Inflammatory macrophage treated with lipopolysaccharide for 4 hours (primary cell): ENCODE data around the gene KIDINS220.

ENCODE experiments used
- DNase-seq: peaks from one replicate; pipeline ENCODE4 v3.0.0-alpha.2; 2020

KIDINS220 gene

DNA sequence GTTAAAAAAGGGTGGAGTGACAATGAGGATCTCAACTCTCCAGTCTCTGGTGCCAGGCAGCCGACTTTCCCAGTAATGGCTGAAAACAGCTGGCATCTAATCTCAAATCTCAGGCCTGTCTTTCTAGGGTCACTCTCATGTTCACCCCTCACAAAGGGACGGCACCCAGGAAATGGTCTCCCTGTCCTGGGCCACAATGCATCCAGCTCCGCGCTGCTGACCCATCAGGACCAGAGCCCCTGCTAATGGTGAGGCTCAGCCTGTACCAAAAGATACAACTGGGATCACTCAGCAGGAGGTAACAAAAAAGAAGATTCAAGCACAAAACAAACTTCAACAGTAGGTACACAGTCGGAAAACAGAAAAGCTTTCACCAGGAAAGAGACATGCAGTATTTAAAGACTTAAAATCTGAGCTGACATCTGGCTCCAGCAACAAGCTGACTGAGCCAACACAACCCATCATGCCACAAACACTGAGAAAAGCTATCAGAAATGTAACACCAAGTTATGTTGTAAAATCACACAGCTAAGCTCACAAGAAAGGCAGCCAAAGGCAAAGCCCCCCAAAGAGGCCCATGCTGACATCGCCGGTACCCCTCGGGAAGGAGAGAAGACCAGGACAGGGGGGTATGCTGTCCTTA, 13.6 kb upstream of the KIDINS220 start:
- DNase-seq: no peak

DNA sequence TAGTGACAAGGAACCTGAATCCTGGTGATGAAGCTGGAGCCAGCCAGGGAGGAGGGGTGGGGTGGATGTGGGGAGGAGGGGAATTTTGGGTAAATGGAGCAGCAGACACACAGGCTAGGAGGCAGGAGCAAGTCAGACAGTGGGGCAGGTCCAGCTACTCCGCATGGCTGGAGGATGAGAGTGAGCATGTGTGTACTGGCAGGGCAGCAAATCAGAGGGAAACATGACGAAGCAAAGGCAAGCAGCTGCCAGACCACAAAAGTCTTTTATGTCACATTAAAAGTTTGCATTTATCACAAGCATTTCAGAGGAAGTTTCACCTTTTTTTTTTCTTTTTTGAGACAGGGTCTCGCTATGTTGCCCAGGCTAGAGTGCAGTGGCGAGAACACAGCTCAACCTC, 11.9 kb upstream of the KIDINS220 start:
- DNase-seq: no peak

DNA sequence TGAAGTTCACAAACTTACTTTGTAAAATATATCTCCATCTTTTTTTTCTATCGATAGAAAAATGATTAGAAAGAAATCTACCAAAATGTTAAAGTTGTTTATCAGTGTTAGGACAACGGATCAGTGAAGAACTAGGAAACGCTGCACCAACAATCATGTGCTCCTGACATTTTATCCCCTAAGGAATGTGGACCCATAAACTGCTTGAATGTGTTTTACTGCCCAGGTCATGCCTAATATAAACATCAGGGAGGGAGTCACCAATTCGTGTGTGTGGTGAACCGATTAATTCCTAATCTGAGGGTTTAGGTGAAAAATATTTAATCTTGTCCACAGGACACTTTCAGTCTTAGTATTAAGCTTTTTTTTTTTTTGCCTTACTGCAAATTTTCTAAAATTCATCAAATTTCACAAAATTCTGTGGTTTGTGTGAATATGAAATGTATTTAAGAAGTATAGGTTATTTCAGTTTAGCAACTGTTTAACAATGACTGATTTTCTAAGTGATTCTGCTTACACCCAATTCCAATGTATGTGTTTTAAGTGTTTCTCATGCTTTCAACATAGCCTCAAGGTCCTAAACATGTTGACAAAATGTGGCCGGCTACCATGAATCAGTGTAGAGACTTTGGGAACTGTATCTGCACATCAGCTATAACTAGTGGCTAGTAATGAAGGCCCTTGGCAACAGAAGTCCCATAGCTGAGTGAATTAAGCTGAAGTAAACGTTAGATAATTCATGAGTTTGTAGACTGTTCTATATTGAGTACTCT, 11.1 kb upstream of the KIDINS220 start:
- DNase-seq: no peak

DNA sequence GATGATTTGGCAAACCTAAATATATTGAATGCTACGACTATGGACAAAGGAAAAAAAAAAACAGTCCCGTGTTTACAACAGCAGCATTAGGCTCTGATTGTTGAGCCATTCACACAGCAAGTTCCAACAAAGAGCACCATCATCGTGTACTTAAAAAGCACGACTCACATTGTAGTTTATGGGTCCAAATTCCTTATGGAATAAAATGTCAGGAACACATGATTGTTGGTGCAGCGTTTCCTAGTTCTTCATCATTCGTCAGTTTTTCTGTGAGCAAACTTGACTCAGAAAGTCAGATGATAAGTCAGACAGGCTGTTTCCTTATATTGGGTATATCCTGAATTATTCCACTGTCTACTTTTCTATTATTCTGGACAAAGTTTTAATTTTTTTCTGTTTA, 10.0 kb upstream of the KIDINS220 start:
- no peak for DNase-seq

DNA sequence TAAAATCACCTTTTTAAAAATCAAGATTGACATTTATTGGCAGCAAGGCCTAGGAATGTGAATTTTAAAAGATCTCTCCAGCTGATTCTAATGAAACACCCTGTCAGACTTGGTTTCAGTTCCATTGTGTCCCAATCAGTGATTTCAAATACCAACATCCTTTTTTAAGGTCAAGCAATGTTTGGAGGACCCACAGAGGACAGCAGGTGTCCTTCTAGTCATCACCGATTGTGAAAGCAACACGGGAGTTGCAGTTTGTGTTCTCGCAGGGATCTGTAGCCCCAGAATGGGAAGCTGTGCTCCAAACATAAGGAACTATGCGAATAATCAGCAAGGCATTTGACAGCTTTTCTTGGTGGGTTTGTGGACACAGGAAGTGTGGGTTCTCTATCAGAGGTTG, 4.5 kb upstream of the KIDINS220 start:
- DNase-seq: peak; percentile 85

DNA sequence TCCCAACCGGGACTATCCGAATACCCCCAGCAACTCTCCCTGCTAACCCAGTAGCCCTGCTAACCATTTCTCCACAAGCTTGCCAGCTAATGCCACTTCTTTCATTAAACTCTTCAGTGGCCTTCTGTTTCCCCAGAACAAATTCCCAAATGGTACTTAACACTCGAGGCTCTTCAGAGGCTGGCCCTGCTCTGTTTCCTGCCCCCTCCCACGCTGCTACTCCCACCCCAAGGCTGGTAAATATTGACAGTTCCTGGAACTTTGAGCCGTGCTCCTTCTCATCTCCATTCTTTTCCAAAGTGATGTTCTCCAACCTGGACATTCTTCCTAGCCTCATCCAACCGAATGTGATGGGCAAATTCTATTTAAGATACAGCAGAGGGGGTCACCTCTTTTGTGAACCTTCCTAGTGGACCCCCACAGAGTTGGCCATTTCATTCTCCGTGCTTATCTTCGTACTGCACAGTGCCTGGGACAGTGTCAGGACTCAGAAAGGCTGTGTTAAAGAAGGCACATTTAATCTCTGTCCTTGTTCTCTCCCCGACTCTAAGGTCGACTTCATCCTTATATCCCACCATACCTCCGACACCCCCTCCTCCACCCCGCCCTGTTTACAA, 3.2 kb upstream of the KIDINS220 start:
- no peak for DNase-seq

DNA sequence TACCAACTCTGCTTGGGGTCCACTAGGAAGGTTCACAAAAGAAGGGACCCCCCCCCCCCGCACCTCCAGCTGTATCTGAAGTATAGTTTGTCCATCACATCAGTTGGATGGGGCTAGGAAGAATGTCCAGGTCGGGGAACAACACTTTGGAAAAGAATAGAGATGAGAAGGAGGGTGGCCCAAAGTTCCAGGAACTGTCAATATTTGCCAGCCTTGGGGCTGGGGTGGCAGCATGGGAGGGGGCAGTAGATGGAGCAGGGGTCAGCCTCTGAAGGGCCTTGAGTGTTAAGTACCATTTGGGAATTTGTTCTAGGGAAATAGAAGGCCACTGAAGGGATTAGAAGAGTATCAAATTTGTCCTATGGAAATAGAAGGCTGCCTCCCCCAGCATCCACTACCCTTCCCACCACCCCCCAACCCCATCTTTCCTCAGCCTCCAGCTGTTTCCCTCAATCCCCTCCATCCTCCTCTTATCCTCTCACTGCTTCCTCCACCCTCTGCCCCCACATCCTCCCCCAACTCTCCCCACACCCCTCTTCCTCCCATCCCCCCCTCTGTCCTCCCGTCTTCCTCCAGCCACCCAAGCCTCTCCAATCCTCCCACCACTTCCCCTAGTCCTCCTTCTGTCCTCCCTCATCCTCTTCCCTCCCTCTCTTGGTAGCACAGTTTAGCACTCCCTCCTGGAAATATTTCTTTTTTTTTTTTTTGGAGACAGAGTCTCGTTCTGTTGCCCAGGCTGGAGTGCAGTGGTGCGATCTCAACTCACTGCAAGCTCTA, 2.0 kb upstream of the KIDINS220 start:
- no peak for DNase-seq

DNA sequence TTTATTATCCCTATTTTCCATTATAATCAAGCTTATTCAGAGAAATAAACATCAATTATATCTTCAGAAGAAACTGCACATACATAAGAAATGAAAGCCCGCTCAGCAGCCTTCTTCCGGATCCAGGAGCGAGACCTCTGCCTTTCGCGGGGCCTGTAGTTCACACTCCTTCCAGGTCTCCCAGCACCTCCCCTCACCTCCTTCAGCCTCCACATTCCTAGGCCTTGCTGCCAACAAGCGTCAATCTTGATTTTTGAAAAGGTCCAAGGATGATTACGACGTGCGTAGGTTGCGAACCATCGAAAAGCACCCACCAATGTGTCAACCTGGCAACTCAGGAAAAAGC, 355 bp upstream of the KIDINS220 start:
- no peak for DNase-seq

DNA sequence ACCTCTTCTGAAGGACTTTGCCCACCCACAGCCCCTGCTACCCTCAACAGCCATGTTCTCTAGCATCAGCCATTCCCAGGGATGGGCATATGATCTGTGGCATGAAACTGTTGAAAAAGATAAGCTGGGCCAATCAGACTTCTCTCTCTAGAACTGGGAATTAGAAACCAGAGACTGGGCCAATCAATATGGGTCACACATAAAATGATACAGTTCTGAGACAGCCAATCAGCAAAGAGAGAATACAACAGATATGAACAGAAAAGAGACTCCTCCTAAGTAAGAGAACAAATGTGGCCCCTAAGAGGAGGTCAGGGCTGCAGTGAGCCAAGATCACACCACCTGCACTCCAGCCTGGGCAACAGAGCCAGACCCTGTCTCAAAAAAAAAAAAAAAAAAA, 2.1 kb downstream of the KIDINS220 start:
- DNase-seq: no peak

DNA sequence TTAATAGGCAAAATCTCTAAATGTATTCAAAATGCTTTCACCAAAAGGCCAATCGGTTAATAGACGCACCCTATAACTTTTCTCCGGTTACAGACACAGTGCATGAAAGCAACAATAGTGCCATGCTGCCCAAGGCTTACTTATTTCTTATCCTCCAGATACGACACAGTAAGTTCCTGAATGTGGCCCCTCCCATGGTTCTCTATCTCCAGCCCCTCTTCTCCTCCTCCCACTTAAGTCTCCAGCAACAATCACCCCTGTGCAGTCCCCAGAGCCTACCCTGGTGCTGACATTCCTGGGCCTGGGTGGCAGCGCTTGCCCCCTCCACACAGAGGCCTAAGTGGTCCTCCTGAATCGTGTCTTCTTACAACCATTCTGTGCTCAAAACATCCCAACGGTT, 3.6 kb downstream of the KIDINS220 start:
- no peak for DNase-seq

DNA sequence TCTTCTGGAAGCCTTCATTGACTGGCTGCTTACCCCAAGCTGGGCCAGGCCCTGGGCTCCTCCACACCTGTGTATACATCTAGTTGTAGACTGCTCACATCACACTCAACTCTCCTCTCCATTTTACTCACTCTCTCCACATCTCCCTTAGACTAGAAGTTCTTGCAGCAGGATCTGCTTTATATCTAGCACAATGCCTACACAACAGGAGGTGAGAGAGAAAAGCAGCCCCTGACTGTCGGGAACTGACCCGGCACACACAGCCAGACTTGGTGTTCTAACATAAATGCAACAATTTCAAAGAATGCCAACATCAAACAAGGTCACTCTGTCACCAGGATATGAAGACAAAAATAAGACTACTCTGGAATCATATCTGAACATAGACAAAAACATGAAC, 5.9 kb downstream of the KIDINS220 start:
- no peak for DNase-seq

DNA sequence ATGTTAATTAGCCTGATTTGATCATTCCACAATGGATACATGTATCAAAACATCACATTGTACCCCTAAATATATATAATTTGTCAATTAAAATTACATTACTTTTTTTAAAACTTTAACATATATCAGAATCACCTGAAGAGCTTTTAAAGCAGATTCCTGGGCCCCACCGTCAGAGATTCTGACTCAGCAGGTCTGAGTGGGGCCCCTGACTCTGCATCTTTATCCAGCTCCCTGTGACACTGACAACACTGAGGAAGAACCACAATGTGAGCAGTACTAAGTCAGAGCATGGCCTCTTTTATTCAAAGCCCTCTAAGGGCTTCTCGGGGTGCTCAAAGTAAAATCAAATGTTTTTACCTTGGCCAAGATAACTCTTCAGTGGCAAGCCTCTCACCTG, 9.7 kb downstream of the KIDINS220 start:
- no peak for DNase-seq

DNA sequence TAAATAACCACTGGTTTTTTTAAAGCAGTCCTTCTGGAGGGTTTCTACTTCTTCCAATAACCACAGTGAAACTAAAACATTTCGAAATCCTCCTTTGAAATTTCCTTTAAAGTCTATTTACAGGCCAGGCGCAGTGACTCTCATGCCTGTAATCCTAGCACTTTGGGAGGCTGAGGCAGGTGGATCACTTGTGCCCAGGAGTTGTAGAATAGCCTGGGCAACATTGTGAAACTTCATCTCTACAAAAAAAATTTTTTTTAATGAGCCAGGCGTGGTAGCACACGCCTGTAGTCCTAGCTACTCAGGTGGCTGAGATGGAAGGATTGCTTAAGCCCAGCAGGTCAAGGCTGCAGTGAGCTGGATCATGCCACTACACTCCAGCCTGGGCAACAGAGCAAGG, 15.2 kb downstream of the KIDINS220 start:
- peak; percentile 69 for DNase-seq

DNA sequence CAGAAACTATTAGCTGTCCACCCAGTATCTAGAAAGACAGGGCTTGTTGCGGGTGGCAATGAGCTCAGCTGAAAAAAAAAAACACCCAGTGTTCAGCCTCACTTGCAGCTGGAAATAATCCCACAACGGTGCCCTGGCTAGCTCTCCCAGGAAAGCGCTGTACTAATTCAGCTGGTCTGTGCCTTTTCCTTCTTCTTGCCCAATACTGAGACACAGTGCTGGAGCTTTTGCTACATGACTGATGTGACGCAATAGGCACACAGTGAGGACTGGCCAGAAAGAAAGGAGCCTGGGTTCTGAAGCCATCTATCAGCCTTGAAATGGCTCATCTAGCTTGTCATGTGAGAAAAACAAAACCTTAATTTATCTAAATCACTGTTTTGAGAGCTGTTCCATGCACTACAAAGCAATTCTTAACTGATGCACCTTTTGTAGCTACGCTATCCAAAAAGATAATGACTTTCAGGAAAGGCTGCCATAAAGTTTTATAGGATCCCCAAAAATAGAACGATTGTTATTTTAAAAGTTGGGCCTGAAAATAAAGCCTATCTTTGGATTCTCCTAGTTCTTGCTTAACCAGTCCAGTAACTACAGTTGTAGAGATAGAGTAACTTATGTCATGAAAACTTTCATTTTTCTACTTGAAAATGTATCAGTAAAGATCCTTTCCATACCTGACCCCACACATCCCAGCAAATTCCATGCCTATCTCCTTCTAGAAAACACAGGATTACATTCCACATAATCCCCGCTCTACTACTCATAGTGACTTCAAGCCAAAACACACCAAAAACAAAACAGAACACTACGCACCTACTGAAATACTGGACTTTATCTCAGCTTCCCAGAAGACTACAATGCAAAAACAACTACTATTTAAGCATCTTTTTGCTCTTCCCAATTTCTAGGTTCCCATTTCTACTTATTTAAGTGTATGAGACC, 15.9 kb downstream of the KIDINS220 start:
- peak; percentile 68 for DNase-seq

DNA sequence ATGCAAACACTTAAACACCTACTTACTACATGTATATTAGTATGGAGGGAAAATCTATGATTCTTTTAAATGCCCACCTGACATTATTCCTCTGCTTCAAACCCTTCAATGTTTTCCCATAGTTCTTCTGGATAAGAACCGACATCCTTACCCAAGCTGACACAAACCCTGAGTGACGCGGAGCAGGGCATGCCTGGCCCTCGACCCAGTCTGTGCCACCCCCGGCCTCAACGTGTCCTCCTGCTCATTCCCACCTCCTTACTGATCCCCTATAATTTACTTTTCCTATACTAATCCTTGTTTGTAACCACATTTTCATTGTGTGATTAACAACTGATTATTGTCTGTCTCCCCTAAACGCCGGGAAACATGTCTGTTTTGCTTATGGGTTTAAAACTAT, 17.5 kb downstream of the KIDINS220 start:
- DNase-seq: no peak

DNA sequence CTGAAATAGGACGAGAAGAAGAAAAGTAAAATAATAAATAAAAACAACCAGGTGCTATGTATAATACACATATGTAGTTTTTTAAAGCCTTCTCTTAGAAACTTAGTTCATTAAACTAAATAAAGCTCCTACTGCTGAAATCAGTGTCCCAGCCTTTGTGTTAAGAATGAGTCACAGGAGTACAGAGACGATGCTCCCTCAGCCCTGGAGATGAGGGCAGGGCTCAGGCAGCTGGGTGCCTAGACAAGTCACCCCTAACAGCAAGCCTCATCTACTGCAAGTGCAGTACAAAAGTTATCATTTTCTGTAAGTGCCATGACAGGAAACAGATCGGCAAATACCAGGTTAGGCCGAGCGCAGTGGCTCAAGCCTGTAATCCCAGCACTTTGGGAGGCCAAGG, 18.2 kb downstream of the KIDINS220 start:
- no peak for DNase-seq

DNA sequence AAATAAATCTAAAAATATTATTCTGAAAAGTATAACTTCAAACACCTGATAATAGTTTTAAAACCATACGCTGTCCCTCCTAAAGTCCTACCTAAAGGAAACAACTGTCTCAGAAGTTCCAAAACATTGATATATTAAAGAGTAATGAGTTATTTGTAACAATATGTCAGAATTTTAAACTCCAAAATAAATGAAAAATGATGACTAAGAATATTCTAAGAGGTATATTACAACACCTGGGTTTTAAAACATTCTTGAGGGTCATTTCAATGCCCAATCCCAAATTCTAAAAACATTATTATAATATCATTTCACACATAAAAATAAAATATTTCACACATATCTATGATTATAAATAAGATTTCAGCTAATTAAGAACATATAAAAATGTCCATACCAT, 20.2 kb downstream of the KIDINS220 start:
- DNase-seq: no peak

DNA sequence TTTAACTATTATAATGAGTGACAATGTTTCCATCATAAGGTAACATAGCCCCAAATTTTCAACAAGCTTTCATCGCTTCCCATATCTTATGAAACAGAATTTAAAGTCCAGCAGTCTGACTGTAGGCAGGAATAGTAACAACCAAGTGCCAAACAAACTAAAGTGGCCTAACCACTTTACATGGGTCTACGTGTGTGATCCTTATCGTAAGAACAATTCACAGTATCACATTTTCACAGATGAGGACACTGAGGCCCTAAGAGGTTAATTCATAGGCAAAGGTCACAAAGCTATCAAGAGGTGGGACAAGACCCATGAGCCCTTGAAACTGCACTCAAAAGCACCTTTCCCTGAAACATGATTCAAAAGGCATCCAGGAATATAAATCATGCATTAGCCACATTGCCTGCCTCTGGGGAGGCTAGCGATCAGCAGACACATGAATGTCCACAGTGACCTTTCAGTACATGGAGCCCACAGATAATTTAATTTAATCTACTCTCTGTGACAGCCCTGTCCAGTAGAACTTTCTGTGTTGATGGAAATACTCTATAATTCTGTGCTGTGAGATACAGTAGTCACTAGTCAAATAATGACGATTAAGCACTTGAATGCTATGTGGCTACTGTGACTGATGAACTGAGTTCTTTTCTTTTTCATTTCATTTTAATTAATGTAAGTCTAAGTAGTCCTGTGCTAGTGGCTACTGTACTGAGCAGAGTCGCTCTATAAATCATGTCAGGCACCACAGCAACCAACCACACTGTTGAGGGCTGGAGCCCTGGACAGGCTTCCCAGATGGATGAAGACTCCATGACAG, 30.3 kb downstream of the KIDINS220 start:
- no peak for DNase-seq

DNA sequence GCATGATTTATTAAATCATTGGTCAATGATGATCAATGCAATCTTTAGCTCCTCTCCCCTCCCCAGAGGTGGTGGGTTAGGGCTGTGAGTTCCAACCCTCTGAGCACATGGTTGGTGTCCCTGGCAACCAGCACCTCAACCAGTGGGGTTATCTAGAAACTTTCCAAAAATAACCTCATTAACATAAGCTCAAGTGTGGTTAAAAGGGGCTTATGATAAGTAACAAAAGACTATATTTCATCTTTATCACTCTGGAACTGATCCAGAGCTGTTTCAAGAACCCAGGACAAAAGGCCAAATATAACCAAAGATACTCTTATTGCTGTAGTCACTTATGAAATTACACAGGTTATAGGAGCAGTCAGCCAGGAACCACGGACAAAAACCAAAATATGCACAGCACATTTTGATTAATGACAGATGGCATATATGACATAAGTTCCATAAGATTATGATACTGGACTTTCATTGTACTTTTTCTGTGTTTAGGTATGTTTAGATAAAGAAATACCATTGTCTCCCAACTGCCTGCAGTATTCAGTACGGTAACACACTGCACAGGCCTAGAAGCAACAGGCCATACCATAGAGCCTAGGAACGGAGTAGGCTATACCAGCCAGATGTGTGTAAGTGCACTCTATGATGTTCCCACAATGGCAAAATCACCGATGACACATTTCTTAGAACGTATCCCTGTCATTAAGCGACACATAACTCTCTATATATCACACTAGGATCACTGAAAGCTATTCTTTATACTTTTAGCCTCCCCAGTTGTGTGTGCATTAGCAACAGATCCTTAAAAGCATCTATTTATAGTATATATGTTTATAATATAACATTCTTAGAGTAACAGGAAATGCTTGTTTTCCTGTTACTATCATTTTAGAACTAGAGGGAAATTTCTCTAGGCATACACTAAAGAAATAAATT, 31.9 kb downstream of the KIDINS220 start:
- no peak for DNase-seq

DNA sequence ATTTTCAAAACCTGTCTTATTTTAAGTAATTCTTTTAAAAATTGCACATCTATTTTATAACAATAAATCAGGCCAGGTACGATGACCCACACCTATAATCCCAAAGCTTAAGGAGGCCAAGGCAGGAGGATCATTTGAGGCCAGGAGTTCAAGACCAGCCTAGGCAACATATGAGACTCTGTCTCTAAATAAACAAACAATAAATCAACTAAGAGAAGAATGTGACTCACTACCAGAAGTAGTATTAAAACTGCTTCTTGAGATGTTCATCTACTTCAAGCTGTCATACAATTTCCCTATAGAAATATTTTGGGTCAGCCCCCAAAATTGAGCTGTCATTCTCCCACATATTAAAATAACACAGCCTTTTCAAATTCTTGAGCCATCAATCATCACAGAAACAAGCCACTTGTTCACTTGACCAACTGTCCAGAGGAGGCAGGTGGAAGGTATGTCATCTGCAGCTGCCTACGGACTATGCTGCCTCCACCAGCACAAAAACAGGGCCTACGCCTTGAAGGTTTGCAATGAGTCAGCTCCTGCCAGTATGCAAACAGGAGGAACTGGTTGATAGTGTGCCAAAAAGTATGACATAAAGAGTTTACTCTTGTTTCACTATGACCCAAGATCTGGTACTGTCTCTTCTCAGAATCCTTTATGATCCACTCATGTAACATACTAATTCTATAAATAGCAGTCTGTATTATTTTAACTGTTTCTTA, 33.6 kb downstream of the KIDINS220 start:
- DNase-seq: peak; percentile 72
